ENCODE data around the gene COTL1.
"Not testable (repeated sequence)": the region's sequence is repeated elsewhere in the genome, so short reads cannot be mapped to it uniquely, and the experiment has no call there.

The COTL1 gene

DNA sequence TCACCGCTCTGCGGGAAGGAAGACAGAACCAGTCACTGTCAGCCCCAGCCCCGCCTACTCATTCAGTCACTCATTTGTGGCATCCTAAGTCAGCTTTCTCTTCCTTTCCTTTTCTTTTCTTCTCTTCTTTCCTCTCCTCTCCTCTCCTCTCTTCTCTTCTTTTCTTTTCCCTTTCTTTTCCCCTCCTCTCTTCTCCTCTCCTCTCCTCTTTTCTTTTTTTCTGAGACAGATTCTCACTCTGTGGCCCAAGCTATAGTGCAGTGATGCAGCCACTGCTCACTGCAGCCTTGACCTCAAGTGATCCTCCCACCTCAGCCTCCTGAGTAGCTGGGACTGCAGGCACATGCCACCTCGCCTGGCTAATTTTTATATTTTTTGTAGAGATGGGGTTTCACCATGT, 19.8 kb upstream of the COTL1 start:
- TF ChIP-seq JUND (IDR thresholded peaks at IDR 0.05; ENCODE audit: low read depth), result no peak
- no peak for DNase-seq (ENCODE audit: low read depth in 1 of 2, low spot score in 1 of 2)
- in situ Hi-C loops (cut with HindIII; ENCODE audit: low pct_unique_long_range_greater_than_20kb, low sequenced_read_pairs), result no loop called here

DNA sequence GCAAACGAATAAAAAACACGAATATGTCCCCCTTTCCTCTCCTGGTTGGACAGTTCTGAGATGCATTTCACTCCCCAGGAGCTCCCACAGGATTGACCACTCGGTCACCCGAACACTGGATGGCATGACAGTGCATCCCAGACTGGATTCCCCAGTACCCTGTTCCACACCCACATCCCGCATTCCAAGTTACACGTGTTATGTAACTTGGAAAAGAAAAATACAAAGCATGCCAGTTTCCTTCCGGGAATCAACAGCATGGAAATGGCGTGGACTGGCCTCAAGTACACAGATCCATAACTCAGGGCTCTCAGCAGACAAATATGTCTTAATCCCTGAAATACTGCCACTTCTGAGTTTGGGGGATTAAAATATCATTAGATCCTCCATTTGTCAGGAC, 17.8 kb upstream of the COTL1 start:
- TF ChIP-seq JUND (IDR thresholded peaks at IDR 0.05; ENCODE audit: low read depth), result no peak
- in situ Hi-C loops (cut with HindIII; ENCODE audit: low pct_unique_long_range_greater_than_20kb, low sequenced_read_pairs), result no loop called here
- peak in 1 of 2 experiments; percentile 60 for DNase-seq (ENCODE audit: low read depth in 1 of 2, low spot score in 1 of 2)

DNA sequence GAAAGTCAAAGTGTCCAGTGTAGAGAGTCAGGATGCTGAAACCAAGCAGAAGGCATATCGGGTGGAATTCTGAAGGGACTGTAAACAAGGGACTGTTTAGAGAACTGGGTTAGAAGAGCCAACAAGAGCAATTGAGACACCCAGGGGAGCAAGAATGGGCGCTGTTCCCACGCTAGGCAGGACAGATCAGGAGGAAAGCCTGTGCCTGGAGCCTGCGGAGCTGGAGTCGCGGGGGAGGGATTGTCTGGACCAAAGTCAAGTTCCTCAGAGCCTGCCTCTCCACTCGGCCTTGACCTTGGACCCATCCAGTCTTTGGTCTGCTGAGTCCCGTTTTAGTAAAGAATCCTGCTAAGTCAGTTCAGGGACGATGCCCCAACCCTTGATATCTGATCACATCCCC, 15.7 kb upstream of the COTL1 start:
- in situ Hi-C loops (cut with HindIII; ENCODE audit: low pct_unique_long_range_greater_than_20kb, low sequenced_read_pairs), result no loop called here

DNA sequence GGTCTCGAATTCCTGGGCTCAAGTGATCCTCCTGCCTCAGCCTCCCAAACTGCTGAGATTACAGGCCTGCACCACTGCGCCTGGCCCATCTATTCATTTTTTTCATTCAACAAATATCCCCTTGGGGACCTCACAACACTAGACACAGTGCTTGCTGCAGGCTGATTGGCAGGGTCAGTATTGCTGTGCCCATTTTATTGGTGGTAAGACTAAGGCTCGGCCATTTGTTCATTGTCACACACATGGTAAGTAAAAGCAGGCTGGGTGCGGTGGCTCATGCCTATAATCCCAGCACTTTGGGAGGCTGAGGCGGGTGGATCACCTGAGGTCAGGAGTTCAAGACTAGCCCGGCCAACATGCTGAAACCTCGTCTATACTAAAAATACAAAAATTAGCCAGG, 15.0 kb upstream of the COTL1 start:
- in situ Hi-C loops (cut with HindIII; ENCODE audit: low pct_unique_long_range_greater_than_20kb, low sequenced_read_pairs); DNase-seq (ENCODE audit: low read depth in 1 of 2, low spot score in 1 of 2): not testable (repeated sequence)

More for the DNA sequence above, 15.7 kb upstream of the COTL1 start:
- TF ChIP-seq JUND (IDR thresholded peaks at IDR 0.05; ENCODE audit: low read depth), result no peak
- peak in 1 of 2 experiments; percentile 43 for DNase-seq (ENCODE audit: low read depth in 1 of 2, low spot score in 1 of 2)

DNA sequence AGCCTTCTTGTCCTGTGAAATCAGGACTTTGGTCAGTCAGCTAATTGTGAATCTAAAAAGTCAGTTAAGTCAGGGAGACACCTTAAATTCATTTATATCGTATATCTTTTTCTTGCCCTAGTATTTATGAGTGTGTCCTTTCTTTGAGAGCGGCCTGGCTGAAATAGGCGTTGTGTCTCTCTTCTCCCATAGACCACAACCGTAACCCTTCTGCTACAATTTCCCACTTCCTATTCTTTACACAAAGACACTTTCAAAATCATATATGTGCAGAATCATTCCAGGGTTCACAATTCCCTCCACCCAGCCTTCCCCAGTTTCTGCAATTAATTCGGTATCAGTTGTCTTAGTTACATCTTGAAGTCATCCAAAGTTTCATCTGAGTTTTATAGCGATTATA, 14.0 kb upstream of the COTL1 start:
- in situ Hi-C loops (cut with HindIII; ENCODE audit: low pct_unique_long_range_greater_than_20kb, low sequenced_read_pairs), result no loop called here
- DNase-seq (ENCODE audit: low read depth in 1 of 2, low spot score in 1 of 2), result no peak
- no peak for TF ChIP-seq JUND (IDR thresholded peaks at IDR 0.05; ENCODE audit: low read depth)

DNA sequence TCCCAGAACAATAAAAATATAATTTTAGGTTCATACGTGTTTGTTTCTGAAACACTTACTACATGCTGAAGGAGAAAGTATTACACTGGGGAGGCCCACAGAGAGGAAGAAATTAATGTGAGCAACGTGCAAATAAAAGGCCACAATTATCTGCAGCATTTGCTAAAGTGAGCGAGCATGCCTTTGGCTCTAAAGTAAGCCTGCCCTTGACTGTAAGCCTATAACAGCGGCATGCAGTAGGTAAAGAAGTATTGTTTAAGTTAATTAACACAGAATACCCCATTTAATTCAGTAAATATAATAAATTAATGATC, 13.2 kb upstream of the COTL1 start:
- in situ Hi-C loops (cut with HindIII; ENCODE audit: low pct_unique_long_range_greater_than_20kb, low sequenced_read_pairs), result no loop called here
- DNase-seq (ENCODE audit: low read depth in 1 of 2, low spot score in 1 of 2), result no peak
- no peak for TF ChIP-seq JUND (IDR thresholded peaks at IDR 0.05; ENCODE audit: low read depth)

DNA sequence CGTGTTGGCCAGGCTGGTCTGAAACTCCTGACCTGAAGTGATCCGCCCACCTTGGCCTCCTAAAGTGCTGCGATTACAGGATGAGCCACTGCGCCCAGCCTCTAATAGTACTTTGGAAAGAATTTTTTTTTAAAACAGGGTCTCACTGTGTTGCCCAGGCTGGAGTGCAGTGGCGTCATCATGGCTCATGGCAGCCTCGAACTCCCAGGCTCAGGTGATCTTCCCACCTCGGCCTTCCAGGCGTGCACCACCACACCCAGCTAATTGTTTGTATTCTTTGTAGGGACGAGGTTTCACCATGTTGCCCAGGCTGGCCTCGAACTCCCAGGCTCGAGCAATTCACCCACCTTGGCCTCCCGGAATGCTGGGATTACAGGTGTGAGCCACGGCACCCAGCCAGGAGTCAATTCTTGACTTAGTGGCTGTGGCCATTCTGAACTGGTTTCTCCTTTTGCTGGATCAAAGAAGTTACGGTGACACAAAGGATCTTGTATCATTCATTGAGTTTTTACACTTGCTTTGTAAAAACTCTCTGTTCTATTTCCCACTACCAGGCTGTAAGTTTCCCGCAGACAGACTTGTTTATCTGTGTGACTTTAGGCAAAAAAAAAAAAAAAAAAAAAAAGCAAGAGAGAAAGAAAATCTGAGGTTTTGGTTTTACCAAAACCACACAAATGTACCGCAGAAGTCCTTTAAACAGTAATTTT, 12.7 kb upstream of the COTL1 start:
- no peak for TF ChIP-seq JUND (IDR thresholded peaks at IDR 0.05; ENCODE audit: low read depth)
- in situ Hi-C loops (cut with HindIII; ENCODE audit: low pct_unique_long_range_greater_than_20kb, low sequenced_read_pairs), result no loop called here
- DNase-seq (ENCODE audit: low read depth in 1 of 2, low spot score in 1 of 2), result no peak

DNA sequence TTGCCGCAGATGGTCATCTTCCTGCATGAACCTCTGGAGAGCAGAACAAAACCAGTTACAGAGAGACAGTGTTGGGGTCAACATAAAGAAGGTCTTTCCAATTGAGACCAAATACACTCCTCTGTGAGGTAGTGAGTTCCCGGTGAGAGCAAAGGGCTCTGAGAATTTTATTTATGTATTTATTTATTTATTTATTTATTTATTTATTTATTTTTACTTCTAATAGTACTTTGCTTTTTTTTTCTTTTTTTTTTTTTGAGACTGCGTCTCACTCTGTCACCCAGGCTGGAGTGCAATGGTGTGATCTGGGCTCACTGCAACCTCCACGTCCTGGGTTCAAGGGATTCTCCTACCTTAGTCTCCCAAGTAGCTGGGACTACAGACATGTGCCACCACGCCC, 12.1 kb upstream of the COTL1 start:
- no peak for TF ChIP-seq JUND (IDR thresholded peaks at IDR 0.05; ENCODE audit: low read depth)
- in situ Hi-C loops (cut with HindIII; ENCODE audit: low pct_unique_long_range_greater_than_20kb, low sequenced_read_pairs), result no loop called here
- DNase-seq (ENCODE audit: low read depth in 1 of 2, low spot score in 1 of 2), result no peak

DNA sequence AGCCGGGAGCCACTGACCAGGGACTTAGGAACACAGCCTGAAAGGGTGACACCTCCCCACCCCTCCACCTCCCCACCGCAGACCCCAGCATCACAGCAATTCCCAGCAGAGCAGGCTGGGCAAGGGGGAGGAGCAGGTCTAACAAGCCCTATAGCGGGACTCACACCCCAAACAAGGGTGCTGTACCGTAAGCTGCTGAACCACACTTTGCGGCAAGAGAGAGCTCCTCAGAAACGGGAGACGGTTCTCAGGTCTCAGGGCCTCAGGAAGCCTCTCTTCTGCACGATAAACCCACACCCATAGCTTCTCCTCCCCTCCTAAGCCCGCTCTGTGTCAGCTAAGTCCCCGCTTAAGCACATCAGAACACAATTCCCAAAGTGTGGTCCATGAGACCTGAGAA, 11.7 kb upstream of the COTL1 start:
- in situ Hi-C loops (cut with HindIII; ENCODE audit: low pct_unique_long_range_greater_than_20kb, low sequenced_read_pairs), result no loop called here

DNA sequence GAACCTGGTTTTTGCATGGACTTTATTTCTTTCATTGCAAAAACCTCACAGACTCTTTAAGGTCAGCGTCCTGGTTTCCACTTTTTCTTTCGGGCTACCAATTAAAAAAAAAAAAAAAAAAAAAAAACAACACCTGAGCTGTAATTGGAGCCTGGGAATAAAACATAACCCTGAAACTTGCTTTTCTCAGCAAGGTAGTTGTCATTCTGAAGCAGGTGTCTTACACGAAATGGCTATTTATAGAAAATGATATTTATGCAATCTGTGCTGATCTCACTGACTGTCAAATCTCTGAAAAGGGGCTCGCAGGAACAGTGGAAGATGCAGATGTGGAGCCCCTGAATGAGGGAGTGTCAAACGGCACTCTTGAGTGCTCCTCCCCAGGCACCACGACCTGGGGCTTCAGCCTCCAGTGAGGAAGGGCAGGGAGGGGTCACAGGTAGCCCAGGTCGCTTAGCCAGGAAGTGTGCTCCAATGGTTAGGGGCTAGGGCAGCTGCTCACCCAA, 10.4 kb upstream of the COTL1 start:
- no peak for TF ChIP-seq JUND (IDR thresholded peaks at IDR 0.05; ENCODE audit: low read depth)
- in situ Hi-C loops (cut with HindIII; ENCODE audit: low pct_unique_long_range_greater_than_20kb, low sequenced_read_pairs), result no loop called here
- DNase-seq (ENCODE audit: low read depth in 1 of 2, low spot score in 1 of 2), result no peak

More for the DNA sequence above, 11.7 kb upstream of the COTL1 start:
- no peak for TF ChIP-seq JUND (IDR thresholded peaks at IDR 0.05; ENCODE audit: low read depth)
- no peak for DNase-seq (ENCODE audit: low read depth in 1 of 2, low spot score in 1 of 2)

DNA sequence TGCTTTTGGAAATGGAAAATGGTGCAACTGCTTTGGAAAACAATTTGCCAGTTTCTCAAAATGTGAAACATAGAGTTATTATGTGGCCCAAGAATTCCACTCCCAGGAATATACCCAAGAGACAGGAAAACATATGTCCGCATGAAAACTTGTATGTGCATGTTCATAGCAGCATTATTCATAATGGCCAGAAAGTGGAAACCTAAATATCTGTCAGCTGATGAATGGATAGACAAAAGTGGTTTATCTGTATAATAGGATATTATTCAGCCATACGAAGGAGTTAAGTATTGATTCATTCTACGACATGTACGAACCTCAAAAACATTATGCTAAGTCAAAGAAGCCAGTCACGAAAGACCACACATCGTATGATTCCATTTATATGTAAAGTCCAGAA, 7.7 kb upstream of the COTL1 start:
- in situ Hi-C loops (cut with HindIII; ENCODE audit: low pct_unique_long_range_greater_than_20kb, low sequenced_read_pairs), result no loop called here
- DNase-seq (ENCODE audit: low read depth in 1 of 2, low spot score in 1 of 2), result no peak
- TF ChIP-seq JUND (IDR thresholded peaks at IDR 0.05; ENCODE audit: low read depth), result no peak

DNA sequence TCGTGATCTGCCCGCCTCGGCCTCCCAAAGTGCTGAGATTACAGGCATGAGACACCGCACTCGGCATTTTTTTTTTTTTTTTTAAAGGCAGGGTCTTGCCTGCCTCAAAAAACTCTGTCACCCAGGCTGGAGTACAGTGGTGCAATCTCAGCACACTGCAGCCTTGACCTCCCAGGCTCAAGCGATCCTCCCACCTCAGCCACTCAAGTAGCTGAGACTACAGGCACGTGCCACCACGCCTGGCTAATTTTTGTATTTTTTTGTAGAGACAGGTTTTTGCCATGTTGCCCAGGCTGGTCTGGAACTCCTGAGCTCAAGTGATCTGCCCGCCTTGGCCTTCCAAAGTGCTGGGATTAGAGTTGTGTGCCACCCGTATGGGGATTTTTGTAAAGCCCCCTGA, 3.0 kb upstream of the COTL1 start:
- DNase-seq (ENCODE audit: low read depth in 1 of 2, low spot score in 1 of 2); in situ Hi-C loops (cut with HindIII; ENCODE audit: low pct_unique_long_range_greater_than_20kb, low sequenced_read_pairs): not testable (repeated sequence)

DNA sequence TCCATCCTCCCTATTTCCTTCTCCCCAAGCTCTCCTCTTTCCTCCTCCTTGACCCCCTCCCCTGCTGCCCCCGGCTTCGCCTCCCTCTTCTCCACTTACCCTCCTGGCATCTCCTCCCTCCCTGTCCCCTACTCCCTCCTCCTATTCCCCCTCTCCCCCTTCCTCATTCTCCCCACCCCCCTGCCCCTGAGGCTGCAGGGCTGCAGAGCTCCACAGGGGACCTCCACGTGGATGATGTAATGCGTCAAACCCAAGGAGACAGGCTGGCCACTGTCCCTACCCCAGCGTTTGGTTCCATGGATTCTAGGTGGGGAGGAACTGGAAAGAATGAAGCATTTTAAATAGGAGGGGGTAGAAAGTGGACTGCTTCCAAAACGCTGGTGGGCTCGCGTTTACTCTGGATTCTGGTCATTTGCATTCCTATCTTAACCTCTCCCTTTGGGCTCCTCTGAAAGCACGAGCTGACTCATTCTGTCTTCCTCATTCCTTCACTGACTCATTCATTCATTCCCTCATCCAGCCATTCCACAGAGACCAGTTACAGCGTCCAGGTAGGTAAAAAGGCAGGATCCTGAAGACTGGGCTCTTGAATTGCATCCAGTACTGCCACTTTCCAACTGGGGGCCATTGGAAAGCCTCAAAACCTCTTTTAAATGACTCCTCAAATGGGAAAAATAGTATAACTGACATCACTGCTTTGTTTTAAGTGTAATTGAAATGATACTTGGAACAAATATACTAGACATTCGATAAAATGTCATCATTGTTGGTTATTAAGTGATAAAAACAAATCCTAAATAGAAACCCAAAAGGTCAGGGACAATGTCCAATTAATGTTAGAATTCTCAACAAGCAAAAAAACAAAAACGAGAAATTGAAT, 943 bp upstream of the COTL1 start:
- peak in 1 of 2 experiments; percentile 72 for DNase-seq (ENCODE audit: low read depth in 1 of 2, low spot score in 1 of 2)
- in situ Hi-C loops (cut with HindIII; ENCODE audit: low pct_unique_long_range_greater_than_20kb, low sequenced_read_pairs), result no loop called here
- no peak for TF ChIP-seq JUND (IDR thresholded peaks at IDR 0.05; ENCODE audit: low read depth)
